Stimulated activated naive CD8-positive, alpha-beta T cell treated with anti-CD3 and anti-CD28 coated beads, Interleukin-15, amount 100 ng/mL, for 72 hours (primary cell): ENCODE measurements around the gene SH3GLB1.
A peak's percentile ranks its signal among the peaks of the same experiment; 100 is the strongest.

Experiments used
- ATAC-seq: fragments of 150-1000 bp; cut with Tn5 transposase; 2 replicates; pipeline ENCODE4 v1.10.0; 2021; ENCODE audit warnings: mild to moderate bottlenecking, moderate library complexity
- DNase-seq, 2 donors: peaks; one replicate each; pipeline ENCODE4 v3.0.0; 2021 to 2022
- H3K27ac Mint-ChIP-seq, 2 donors: one replicate each; pipeline ENCODE4 v1.8.0; 2022; ENCODE audit warnings: mild to moderate bottlenecking in 2 of 2, mixed read lengths in 2 of 2, moderate library complexity in 2 of 2
- H3K27me3 Mint-ChIP-seq: one replicate; pipeline ENCODE4 v1.8.0; 2022; ENCODE audit warnings: mixed read lengths
- H3K4me1 Mint-ChIP-seq: one replicate; pipeline ENCODE4 v1.8.0; 2022; ENCODE audit warnings: mild to moderate bottlenecking, mixed read lengths
- H3K4me3 Mint-ChIP-seq, 2 donors: one replicate each; pipeline ENCODE4 v1.8.0; 2022; ENCODE audit warnings: mild to moderate bottlenecking in 2 of 2, mixed read lengths in 2 of 2, moderate library complexity in 1 of 2
- H3K9me3 Mint-ChIP-seq, 2 donors: one replicate each; pipeline ENCODE4 v1.8.0; 2022; ENCODE audit warnings: mixed read lengths in 2 of 2

Gene SH3GLB1

DNA sequence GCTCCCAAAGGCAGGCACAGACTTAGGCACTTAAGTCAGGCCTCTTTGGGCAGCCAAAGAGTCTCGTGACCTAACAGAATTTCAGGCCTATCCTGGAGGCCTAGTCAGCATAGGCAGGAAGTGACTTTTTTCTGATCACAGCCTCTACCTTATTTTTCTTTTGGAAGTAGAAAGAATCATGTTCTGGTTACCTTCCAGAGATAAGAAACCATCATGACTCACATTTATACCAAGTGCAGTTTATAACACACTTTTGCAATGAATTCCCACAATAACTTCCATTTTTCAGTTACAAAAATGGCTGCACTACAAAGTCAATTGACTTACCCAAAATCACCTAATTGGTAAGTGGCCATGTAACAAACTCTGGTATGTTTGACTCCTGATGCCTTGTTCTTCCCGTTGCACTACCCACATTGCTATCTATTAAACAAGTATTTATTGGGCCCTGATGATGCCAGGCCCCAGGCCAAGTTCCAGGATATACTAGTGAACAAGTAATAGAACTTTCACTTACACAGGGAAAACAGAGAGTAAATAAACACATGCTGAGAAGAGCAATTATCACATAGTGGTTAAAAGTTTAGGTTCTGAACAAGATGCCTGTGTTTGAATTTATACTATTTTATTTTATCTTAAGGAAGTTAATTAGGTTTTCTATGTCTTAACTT lies 74.3 kb downstream of the SH3GLB1 start:
- no peak overlapping the region for H3K4me3 Mint-ChIP-seq
- H3K9me3 Mint-ChIP-seq: no peaks in the 10 kb centered on the region
- DNase-seq (no peak), ATAC-seq (no peak)
- H3K4me1 Mint-ChIP-seq: peaks cover 12% of the 10 kb centered on the region
- H3K27ac Mint-ChIP-seq: peak overlapping the region in 1 of 2 donors; percentile 75
- no peaks in the 10 kb centered on the region for H3K27me3 Mint-ChIP-seq

DNA sequence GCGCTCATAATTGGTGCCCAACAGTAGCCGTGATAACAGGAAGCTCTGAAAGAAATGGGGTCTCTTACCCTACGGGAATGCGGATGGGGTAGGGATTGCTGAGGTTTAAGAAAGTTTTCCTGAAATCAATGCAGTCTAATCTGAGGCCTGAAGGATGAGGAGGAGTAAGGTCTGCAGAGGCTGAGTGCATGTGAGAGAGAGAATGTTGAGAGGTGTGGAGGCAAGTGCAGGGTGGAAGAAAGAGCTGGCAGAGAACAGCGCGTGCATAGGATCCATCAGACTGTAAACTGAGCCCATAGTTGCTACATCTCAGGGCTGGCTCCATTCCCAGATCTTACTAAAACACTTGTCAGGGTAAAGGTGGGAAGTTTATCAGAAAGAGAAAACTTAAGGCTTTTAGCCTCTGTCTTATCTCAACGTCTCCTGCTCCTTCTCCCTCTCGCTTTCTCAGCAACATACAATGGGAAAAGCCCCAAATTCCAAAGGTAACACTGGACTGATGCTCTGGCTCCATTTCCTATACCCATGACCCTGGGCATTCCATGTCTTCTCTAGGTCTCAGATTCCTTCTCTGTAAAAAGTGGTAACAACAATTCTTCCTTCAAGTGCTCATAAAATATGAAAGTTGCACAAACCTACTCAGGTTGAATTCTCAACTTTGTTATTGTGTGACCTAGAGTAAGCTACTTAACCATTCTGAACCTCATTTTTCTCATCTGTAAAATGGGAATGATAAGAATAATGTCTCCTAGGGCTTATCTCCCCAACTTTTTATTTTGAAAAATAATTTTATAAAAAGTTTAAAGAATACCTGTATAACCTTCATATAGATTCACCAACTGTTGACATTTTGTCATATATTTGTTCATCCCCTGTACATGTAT lies 75.2 kb downstream of the SH3GLB1 start:
- ATAC-seq (no peak), DNase-seq (no peak)
- Mint-ChIP-seq H3K4me1 (peaks cover 4% of the 10 kb centered on the region), H3K27me3 (no peaks in the 10 kb centered on the region), H3K27ac (no peak overlapping the region), H3K4me3 (no peak overlapping the region), H3K9me3 (no peaks in the 10 kb centered on the region)

DNA sequence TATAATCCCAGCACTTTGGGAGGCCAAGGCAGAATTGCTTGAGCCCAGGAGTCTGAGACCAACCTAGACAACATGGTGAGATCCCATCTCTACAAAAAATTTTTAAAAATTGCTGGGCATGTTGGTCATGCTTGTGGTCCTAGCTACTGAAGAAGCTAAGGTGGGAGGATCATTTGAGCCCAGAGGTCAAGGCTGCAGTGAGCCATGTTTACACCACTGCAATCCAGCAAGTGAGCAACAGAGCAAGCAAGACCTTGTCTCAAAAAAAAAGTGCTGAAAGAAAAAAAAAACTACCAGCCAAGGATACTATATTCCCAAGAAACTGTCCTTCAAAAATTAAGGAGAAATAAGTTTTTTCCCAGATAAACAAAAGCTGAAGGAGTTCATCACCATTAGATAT lies 78.1 kb downstream of the SH3GLB1 start:
- H3K27ac Mint-ChIP-seq: no peak overlapping the region
- no peaks in the 10 kb centered on the region for H3K27me3 Mint-ChIP-seq
- H3K9me3 Mint-ChIP-seq: no peaks in the 10 kb centered on the region
- no peak for ATAC-seq
- H3K4me1 Mint-ChIP-seq: no peaks in the 10 kb centered on the region
- H3K4me3 Mint-ChIP-seq: no peak overlapping the region
- no peak for DNase-seq

DNA sequence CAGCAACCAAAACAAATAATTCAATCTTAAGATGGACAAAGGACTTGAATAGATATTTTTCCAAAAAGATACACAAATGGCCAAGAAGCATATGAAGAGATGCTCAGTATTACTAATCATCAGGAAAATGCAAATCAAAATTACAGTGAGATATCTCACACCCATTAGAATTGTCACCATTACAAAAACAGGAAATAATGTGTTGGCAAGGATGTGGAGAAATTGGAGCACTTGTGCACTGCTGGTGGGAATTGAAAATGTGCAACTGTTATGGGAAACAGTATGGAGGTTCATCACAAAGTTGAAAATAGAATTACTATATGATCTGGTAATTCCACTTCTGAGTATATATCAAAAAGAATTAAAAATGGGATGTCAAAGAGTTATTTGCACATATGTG lies 83.2 kb downstream of the SH3GLB1 start:
- no peak for DNase-seq
- Mint-ChIP-seq H3K4me1 (no peaks in the 10 kb centered on the region), H3K27ac (no peak overlapping the region)

DNA sequence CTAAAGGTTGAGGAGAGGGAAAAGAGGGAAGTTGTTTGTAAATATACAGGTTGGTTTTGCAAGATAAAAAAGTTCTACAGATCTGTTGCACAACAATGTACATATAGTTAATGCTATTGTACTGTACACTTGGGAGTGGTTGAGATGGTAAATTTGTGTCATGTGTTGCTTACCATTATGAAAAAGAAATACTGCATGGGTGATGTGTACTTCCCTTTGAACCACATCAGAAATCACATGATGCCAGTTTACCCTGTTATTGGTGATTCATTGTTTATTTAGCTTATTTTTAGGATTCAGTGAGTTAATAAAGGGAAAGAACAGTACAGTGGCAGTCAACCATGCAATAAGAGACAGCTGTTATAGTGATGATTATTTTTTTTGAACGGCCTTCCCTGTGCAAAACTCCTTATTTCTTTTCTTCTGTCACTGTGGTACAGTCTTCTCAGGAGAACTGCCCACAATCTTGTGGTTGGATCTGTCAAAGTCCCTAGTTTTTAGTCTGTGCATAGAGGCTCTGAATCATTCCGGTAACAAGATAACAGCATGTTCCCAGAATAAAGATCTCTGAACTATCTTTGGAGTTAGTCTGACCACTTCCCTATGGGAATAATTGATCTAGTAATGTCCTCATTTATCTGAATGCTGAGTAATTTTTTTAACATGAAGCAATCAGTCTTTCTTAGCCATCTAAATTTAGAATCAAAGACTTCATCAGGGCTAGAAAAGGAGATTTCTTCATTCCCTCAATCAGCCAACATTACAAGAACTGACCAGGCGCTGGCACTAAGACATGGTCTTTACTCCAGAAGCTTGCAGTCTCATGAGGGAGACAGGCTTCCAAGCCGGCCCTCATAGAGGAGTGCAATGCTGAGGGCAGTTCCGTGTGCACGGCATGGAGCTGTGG lies 84.2 kb downstream of the SH3GLB1 start:
- ATAC-seq (no peak), DNase-seq (no peak)
- no peaks in the 10 kb centered on the region for H3K9me3 Mint-ChIP-seq
- no peak overlapping the region for H3K4me3 Mint-ChIP-seq
- no peaks in the 10 kb centered on the region for H3K4me1 Mint-ChIP-seq
- H3K27me3 Mint-ChIP-seq: no peaks in the 10 kb centered on the region
- no peak overlapping the region for H3K27ac Mint-ChIP-seq

More for the DNA sequence above, 83.2 kb downstream of the SH3GLB1 start:
- Mint-ChIP-seq H3K9me3 (no peaks in the 10 kb centered on the region), H3K4me3 (no peak overlapping the region), H3K27me3 (no peaks in the 10 kb centered on the region)
- ATAC-seq: no peak

GRCh38 chr1:86795316-86795715 lies 90.9 kb downstream of the SH3GLB1 start:
- H3K27ac Mint-ChIP-seq: no peak overlapping the region
- no peaks in the 10 kb centered on the region for H3K27me3 Mint-ChIP-seq
- no peaks in the 10 kb centered on the region for H3K9me3 Mint-ChIP-seq
- ATAC-seq (no peak), DNase-seq (no peak)
- no peak overlapping the region for H3K4me3 Mint-ChIP-seq
- no peaks in the 10 kb centered on the region for H3K4me1 Mint-ChIP-seq
